Kidney (tissue), 14 donors: ENCODE measurements around the gene CENPX. TPM values are rescaled to one million over a fixed set of nuclear protein-coding genes. Genes with fewer than 3 reads are reported as not detected.

Experiments
- DNase-seq, 5 donors: peaks; one replicate each; pipeline ENCODE4 v3.0.0-alpha.2; 2013 to 2020
- FAIRE-seq: peaks from 2 replicates; lab custom pipeline; 2012; peaks lifted over from hg19 to GRCh38; lab: Jason Lieb, UNC
- H3K27ac ChIP-seq, 2 donors: one replicate each; pipeline ENCODE4 v1.7.0; 2013; ENCODE audit warnings: low read depth in 2 of 2, low read length in 2 of 2, inconsistent platforms in 1 of 2
- H3K27me3 ChIP-seq: one replicate; pipeline ENCODE4 v1.7.1; 2013; ENCODE audit warnings: low read length, inconsistent platforms; ENCODE audit not compliant: control insufficient read depth, insufficient read depth
- H3K36me3 ChIP-seq, 3 donors: one replicate each; pipeline versions ENCODE4 v1.7.0 to v1.7.1; 2013; ENCODE audit warnings: low read length in 3 of 3, control low read depth in 1 of 3, inconsistent platforms in 1 of 3; ENCODE audit not compliant: insufficient read depth in 3 of 3, control insufficient read depth in 2 of 3
- H3K4me1 ChIP-seq, 3 donors: one replicate each; pipeline versions ENCODE4 v1.7.0 to v1.7.1; 2013; ENCODE audit warnings: low read length in 3 of 3, inconsistent platforms in 1 of 3, low read depth in 1 of 3; ENCODE audit not compliant: control insufficient read depth in 2 of 3, insufficient read depth in 2 of 3
- H3K4me3 ChIP-seq, 3 donors: one replicate each; pipeline versions ENCODE4 v1.7.0 to v1.8.1; 2013; ENCODE audit warnings: low read length in 3 of 3, control low read depth in 1 of 3, inconsistent platforms in 1 of 3
- H3K9ac ChIP-seq, 3 donors: one replicate each; pipeline versions ENCODE4 v1.7.0 to v1.7.1; 2013; ENCODE audit warnings: low read length in 3 of 3, control low read depth in 1 of 3, inconsistent platforms in 1 of 3
- H3K9me3 ChIP-seq, 3 donors: one replicate each; pipeline versions ENCODE4 v1.7.0 to v1.7.1; 2013; ENCODE audit warnings: low read length in 3 of 3, control low read depth in 1 of 3, inconsistent platforms in 1 of 3; ENCODE audit not compliant: control insufficient read depth in 2 of 3, insufficient read depth in 1 of 3
- intact Hi-C: fragments of 100-400 bp; cut with DNase I; formaldehyde crosslinking; loops from one replicate; pipeline ENCODE4 v1.11.1; 2022
- polyA plus RNA-seq: library from polyadenylated mRNA; stranded (reverse); fragments of 350-450 nt; fragmentation: Illumina TruSeq; extraction: RNeasy Lipid Tissue Mini Kit (QIAGEN cat#74804); gene quantifications from one replicate; pipeline ENCODE4 v1.2.3, GENCODE V29; 2014; ENCODE audit warnings: low read depth, low replicate concordance; ENCODE audit not compliant: insufficient read depth
- total RNA-seq: library from RNA; stranded (reverse); fragmentation: NEBNext Ultra II Directional; extraction: Animal tissue kit (Norgen Biotek cat#: 25700); gene quantifications from one replicate; pipeline ENCODE4 v1.2.1, GENCODE V29; 2021
- TF ChIP-seq, protein P1 (sequence below): IDR thresholded peaks from 3 replicates; pipeline ENCODE4 v1.5.1; 2012; ENCODE audit warnings: mild to moderate bottlenecking, moderate library complexity, borderline replicate concordance; ENCODE audit not compliant: insufficient read depth; ENCODE audit errors: extremely low read depth
- donor health status: control.
- donor health status: control.
- donor health status: control.
- donor health status: control.
- donor health status: control.
- donor health status: DM: yes; HTN: yes; CAD: no.
- donor health status: Normal renal cell carcinoma (clear cell type).

The CENPX gene
- total and polyA plus RNA-seq, 2 donors from 2014 or later: 36.9 to 93.2 TPM

DNA sequence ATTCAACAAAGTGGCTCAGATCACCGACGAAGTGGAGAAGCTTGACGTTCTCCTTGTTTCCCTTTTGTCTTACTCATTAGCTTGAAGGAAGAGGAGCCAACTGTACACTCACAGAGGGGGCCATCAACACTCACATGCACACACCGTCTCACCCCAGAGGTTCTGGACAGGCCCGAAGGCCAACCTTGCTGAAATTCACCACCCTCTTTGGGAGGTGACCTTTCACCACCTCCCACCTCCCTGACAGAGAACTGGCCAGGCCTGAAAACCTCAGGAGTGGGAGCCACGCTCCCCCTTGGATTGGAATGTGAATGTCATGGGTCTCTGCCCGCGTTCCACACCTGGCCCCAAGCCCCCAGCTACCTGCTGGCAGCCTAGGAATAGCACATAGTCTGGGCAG, 12.8 kb upstream of the CENPX start:
- peak overlapping the region in 1 of 3 donors; percentile 84 for H3K4me3 ChIP-seq
- no peaks in the 10 kb centered on the region for H3K27me3 ChIP-seq
- H3K9ac ChIP-seq: no peak overlapping the region
- intact Hi-C loops: loop anchor here (10.0 kb wide), 1 partner anchor 119 kb away; no protein-coding TSS in a partner anchor
- H3K27ac ChIP-seq: no peak overlapping the region
- peaks cover 3 to 21% (median 5%) of the 10 kb centered on the region in 3 donors for H3K4me1 ChIP-seq
- H3K9me3 ChIP-seq: no peaks in the 10 kb centered on the region
- FAIRE-seq (no peak), DNase-seq (no peak)
- TF ChIP-seq, protein P1, sequence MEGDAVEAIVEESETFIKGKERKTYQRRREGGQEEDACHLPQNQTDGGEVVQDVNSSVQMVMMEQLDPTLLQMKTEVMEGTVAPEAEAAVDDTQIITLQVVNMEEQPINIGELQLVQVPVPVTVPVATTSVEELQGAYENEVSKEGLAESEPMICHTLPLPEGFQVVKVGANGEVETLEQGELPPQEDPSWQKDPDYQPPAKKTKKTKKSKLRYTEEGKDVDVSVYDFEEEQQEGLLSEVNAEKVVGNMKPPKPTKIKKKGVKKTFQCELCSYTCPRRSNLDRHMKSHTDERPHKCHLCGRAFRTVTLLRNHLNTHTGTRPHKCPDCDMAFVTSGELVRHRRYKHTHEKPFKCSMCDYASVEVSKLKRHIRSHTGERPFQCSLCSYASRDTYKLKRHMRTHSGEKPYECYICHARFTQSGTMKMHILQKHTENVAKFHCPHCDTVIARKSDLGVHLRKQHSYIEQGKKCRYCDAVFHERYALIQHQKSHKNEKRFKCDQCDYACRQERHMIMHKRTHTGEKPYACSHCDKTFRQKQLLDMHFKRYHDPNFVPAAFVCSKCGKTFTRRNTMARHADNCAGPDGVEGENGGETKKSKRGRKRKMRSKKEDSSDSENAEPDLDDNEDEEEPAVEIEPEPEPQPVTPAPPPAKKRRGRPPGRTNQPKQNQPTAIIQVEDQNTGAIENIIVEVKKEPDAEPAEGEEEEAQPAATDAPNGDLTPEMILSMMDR: no peak
- H3K36me3 ChIP-seq: peaks cover 0 to 7% (median 0%) of the 10 kb centered on the region in 3 donors

DNA sequence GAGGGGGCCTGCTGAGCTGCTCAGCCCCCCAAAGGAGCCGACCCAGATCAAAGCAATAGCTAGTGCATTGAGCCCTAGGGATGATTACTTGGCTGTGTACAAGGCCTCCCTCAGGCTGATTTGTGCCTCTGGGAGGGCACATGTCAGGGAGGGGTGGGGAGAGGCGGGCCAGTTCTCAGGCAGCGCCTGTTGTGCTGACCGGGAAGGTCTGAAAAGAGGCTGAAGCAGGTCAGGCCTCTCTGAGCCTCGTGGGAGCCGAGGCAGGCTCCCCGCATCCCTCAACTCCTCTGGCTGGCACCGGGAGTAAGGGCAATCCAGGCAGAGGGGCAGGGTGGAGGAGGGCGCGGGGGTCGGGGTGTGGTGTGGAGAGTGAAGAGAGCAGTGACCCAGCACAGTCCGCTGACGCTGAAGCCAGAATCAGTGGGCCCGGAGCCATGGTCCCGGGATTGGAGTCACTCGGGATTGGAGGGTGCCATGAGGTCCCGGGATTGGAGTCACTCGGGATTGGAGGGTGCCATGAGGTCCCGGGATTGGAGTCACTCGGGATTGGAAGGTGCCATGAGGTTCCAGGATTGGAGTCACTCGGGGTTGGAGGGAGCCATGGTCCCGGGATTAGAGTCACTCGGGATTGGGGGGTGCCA, 11.8 kb upstream of the CENPX start:
- H3K9me3 ChIP-seq: no peaks in the 10 kb centered on the region
- FAIRE-seq (no peak), DNase-seq (no peak)
- TF ChIP-seq, protein P1: no peak
- H3K4me3 ChIP-seq: no peak overlapping the region
- H3K36me3 ChIP-seq: peaks cover 0 to 7% (median 0%) of the 10 kb centered on the region in 3 donors
- H3K9ac ChIP-seq: no peak overlapping the region
- peaks cover 3 to 27% (median 5%) of the 10 kb centered on the region in 3 donors for H3K4me1 ChIP-seq
- H3K27ac ChIP-seq: no peak overlapping the region
- H3K27me3 ChIP-seq: no peaks in the 10 kb centered on the region
- intact Hi-C loops: loop anchor here (10.0 kb wide), 1 partner anchor 120 kb away; no protein-coding TSS in a partner anchor

DNA sequence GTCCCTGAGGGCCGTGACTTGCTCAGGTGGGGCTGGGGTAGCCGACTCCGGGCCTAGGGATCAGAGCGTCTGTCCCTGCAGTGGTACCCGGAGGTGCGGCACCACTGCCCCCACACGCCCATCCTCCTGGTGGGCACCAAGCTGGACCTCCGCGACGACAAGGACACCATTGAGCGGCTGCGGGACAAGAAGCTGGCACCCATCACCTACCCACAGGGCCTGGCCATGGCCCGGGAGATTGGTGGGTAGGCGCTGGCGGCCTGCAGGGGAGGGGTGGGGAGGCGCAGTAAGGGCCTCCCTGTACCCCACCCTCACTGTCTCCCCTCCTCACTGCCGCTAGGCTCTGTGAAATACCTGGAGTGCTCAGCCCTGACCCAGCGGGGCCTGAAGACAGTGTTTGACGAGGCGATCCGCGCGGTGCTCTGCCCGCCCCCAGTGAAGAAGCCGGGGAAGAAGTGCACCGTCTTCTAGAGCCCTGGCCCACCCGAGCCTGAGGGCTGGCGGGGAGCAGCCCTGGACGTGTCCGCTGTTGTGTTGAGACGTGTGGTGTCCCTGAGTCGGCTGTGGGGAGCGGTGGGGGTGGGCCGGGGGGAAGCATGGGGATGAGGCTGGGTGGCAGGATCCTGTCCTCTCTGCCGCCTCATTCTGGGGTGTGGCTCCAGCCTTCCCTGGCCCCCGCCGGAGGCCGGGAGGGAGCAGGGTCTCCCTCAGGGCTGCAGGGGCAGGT, 10.8 kb upstream of the CENPX start:
- H3K4me3 ChIP-seq: no peak overlapping the region
- no peak overlapping the region for H3K27ac ChIP-seq
- DNase-seq (no peak), FAIRE-seq (no peak)
- H3K9ac ChIP-seq: no peak overlapping the region
- peaks cover 3 to 27% (median 5%) of the 10 kb centered on the region in 3 donors for H3K4me1 ChIP-seq
- intact Hi-C loops: loop anchor here (10.0 kb wide), 1 partner anchor 121 kb away; no protein-coding TSS in a partner anchor
- TF ChIP-seq, protein P1: no peak
- H3K36me3 ChIP-seq: peaks cover 0 to 7% (median 0%) of the 10 kb centered on the region in 3 donors
- no peaks in the 10 kb centered on the region for H3K27me3 ChIP-seq
- no peaks in the 10 kb centered on the region for H3K9me3 ChIP-seq
